Renal cortex interstitium (tissue), 11 donors: ENCODE measurements around the gene GP1BA. TPM values are rescaled to one million over a fixed set of nuclear protein-coding genes. Genes with fewer than 3 reads are reported as not detected.

Source experiments
- DNase-seq, 11 donors: peaks; one replicate each; pipeline ENCODE4 v3.0.0-alpha.2; 2013; ENCODE audit warnings: low read depth in 9 of 11, low spot score in 4 of 11; ENCODE audit errors: extremely low read depth in 1 of 11
- polyA plus RNA-seq, 3 donors: library from polyadenylated mRNA; unstranded; fragments of 120-200 nt; gene quantifications; one replicate each; pipeline ENCODE4 v1.2.1, GENCODE V29; 2013; ENCODE audit not compliant: insufficient read length in 3 of 3

Gene GP1BA
- polyA plus RNA-seq, 3 donors = 1.9 to 2.2 (median 2.0) TPM

- peak in 10 of 11 donors; percentile 96 to 100 (median 99) for DNase-seq
Observed at GRCh38 chr17:4966844-4967538, 34.9 kb downstream of the GP1BA start.

GRCh38 chr17:4967539-4968485 lies 35.7 kb downstream of the GP1BA start, which contains the start of gene SPAG7:
SPAG7 (minus strand) TSS chr17:4967817; CDS start chr17:4967804, 13 bp downstream.
- DNase-seq = peak; percentile 94 to 100 (median 96)

- no peak for DNase-seq
Observed at GRCh38 chr17:4968486-4969046, 36.5 kb downstream of the GP1BA start.

GRCh38 chr17:4969047-4969550 lies 37.0 kb downstream of the GP1BA start:
- no peak for DNase-seq

GRCh38 chr17:4969551-4970173 lies 37.6 kb downstream of the GP1BA start:
- DNase-seq = no peak

- DNase-seq = no peak
Observed at GRCh38 chr17:4970273-4970672, 38.2 kb downstream of the GP1BA start.

- no peak for DNase-seq
Observed at GRCh38 chr17:4971826-4972225, 39.7 kb downstream of the GP1BA start.

GRCh38 chr17:4972322-4972721 lies 40.2 kb downstream of the GP1BA start:
- no peak for DNase-seq

GRCh38 chr17:4972752-4973151 lies 40.7 kb downstream of the GP1BA start:
- no peak for DNase-seq

DNA sequence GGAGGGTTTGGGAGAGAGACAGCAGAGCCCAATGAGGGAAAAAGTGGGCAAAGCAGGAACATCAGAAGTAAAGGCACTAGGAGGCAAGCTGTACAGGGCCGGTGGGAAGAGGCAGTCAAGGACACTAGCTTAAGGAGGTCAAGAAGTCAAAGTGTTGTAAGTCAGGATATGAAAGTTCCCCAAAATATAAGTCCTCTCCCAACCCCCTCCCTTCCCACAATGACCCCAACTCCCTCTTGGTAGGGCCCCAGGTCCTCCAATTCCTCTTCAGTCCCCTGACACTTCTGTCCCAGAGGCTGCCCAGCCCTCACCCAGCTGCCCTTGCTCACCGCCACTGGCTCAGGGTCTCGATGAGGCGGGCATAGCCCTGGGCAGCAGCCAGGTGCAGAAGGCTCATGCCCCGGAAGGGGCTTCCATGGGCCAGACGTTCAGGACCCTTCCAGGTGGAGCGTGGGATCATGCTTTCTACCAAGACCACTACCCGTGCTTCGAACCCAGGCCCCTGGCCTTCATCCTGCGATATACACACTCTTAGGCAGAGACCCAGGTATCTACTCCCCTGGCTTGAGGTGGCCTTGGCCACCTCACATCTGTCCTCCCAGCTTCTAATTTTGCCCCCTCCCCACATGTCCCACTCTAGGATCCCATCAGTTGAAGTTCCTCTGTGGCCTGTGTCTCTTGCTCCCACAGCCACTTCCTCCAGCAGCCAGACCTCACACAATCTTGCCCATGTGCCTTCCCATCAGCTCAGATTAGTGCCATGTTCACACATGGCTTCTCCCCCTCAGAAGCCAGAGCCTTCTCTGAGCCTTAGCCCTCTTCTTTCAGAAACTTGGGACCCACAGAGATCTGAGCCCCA lies 41.4 kb downstream of the GP1BA start:
- DNase-seq = no peak

- no peak for DNase-seq
Observed at GRCh38 chr17:4974115-4974670, 42.1 kb downstream of the GP1BA start.

DNA sequence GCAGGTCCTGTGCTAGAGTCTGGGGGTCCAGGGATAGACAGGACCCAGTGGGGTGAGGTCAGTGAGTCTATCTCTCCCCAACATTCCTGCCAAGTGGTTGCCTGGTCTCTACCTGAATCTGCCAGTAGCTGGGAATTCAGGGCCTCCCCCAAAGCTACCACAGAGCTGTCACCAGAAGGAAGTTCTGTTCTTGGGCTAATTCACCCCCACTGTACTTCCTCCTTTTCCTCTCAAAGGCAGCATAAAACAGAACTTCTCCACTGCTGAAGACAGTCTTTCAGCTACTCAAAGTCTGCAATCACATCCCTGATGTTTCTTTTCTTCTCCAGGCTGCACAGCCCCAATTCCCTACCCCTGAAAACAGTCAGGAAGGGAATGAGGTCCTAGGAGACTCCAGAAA lies 46.6 kb downstream of the GP1BA start:
- DNase-seq = no peak

GRCh38 chr17:4980644-4981216 lies 48.7 kb downstream of the GP1BA start:
- DNase-seq = peak in 6 of 11 donors; percentile 62 to 72 (median 68)

GRCh38 chr17:4982305-4982704 lies 50.2 kb downstream of the GP1BA start:
- no peak for DNase-seq
